IMR-90 (cell line): ENCODE results near the gene CDR2. TPM values are rescaled to one million over a fixed set of nuclear protein-coding genes. Genes with fewer than 3 reads are reported as not detected.
"Not testable (repeated sequence)": the region's sequence is repeated elsewhere in the genome, so short reads cannot be mapped to it uniquely, and the experiment has no call there.

Source experiments
- ATAC-seq: fragments of 200-7000 bp; cut with Tn5 transposase; 2 replicates; pipeline ENCODE4 v1.9.1; 2020; ENCODE audit warnings: low read depth, mild to moderate bottlenecking, moderate library complexity
- BruUV-seq: library from RNA; stranded (reverse); fragments of 400-500 nt; replicated peaks from 2 replicates; lab custom pipeline; 2021; lab: Mats Ljungman, UMichigan
- CTCF ChIA-PET: fragments of 300-600 bp; formaldehyde crosslinking; extraction: SDS; loops from one replicate; lab custom pipeline; 2021; ENCODE audit warnings: antibody characterized with exemption; lab: Yijun Ruan, JAX
- POLR2A ChIA-PET: fragments of 300-600 bp; sonication (Branson Sonifier 250); formaldehyde crosslinking; loops from one replicate; lab custom pipeline; 2022; ENCODE audit warnings: antibody characterized with exemption; ENCODE audit not compliant: unreplicated experiment; lab: Charles Lee
- DNase-seq: peaks from one replicate; pipeline ENCODE4 v3.0.0; 2013
- H2AFZ ChIP-seq: replicated peaks from 2 replicates; pipeline ENCODE3; 2013; ENCODE audit warnings: low read length, mild to moderate bottlenecking; ENCODE audit not compliant: poor library complexity
- H2AK5ac ChIP-seq: 2 replicates; pipeline ENCODE4 v1.6.1; 2013; ENCODE audit warnings: low read depth, low read length, inconsistent platforms
- H2AK9ac ChIP-seq: replicated peaks from 2 replicates; pipeline ENCODE3; 2013; ENCODE audit warnings: mild to moderate bottlenecking, low read depth, low read length, moderate library complexity; ENCODE audit not compliant: poor library complexity
- H2BK120ac ChIP-seq: 2 replicates; pipeline ENCODE4 v1.6.1; 2013; ENCODE audit warnings: low read depth, low read length, inconsistent platforms
- H2BK15ac ChIP-seq: 3 replicates; pipeline ENCODE4 v1.6.1; 2013; ENCODE audit warnings: low read depth, low read length, inconsistent platforms
- H2BK20ac ChIP-seq: 2 replicates; pipeline ENCODE4 v1.6.1; 2013; ENCODE audit warnings: low read depth, mild to moderate bottlenecking, inconsistent platforms, low read length, moderate library complexity
- H2BK5ac ChIP-seq: 2 replicates; pipeline ENCODE4 v1.6.1; 2013; ENCODE audit warnings: mild to moderate bottlenecking, low read depth, low read length, inconsistent platforms; ENCODE audit not compliant: poor library complexity, severe bottlenecking
- H3K14ac ChIP-seq: replicated peaks from 2 replicates; pipeline ENCODE4 v1.6.1; 2013; ENCODE audit warnings: low read depth, low read length, inconsistent platforms
- H3K18ac ChIP-seq: 2 replicates; pipeline ENCODE4 v1.6.1; 2013; ENCODE audit warnings: low read depth, low read length, control low read depth
- H3K23ac ChIP-seq: 2 replicates; pipeline ENCODE4 v1.6.1; 2013; ENCODE audit warnings: low read depth, low read length, inconsistent platforms
- H3K27ac ChIP-seq: 2 replicates; pipeline ENCODE4 v1.5.1; 2013; ENCODE audit warnings: mild to moderate bottlenecking, control low read depth, low read length; ENCODE audit not compliant: insufficient read depth
- H3K27me3 ChIP-seq: 2 replicates; pipeline ENCODE4 v1.6.1; 2013; ENCODE audit warnings: low read length; ENCODE audit not compliant: control insufficient read depth, insufficient read depth
- H3K36me3 ChIP-seq: 2 replicates; pipeline ENCODE4 v1.6.1; 2013; ENCODE audit warnings: low read length, mixed read lengths; ENCODE audit not compliant: control insufficient read depth, insufficient read depth
- H3K4ac ChIP-seq: 2 replicates; pipeline ENCODE4 v1.6.1; 2013; ENCODE audit warnings: low read depth, low read length, inconsistent platforms
- H3K4me1 ChIP-seq: 2 replicates; pipeline ENCODE4 v1.6.1; 2013; ENCODE audit warnings: low read length, mixed read lengths; ENCODE audit not compliant: control insufficient read depth, insufficient read depth
- H3K4me2 ChIP-seq: 2 replicates; pipeline ENCODE4 v1.6.1; 2013; ENCODE audit warnings: low read depth, mild to moderate bottlenecking, control low read depth, low read length, moderate library complexity
- H3K4me3 ChIP-seq: 2 replicates; pipeline ENCODE4 v1.5.1; 2013; ENCODE audit warnings: low read depth, mild to moderate bottlenecking, control low read depth, low read length, moderate library complexity; ENCODE audit not compliant: insufficient read depth
- H3K56ac ChIP-seq: 2 replicates; pipeline ENCODE4 v1.6.1; 2013; ENCODE audit warnings: low read length, inconsistent platforms; ENCODE audit not compliant: insufficient read depth; ENCODE audit errors: extremely low read depth
- H3K79me1 ChIP-seq, 2 experiments: 2 replicates each; pipeline ENCODE4 v1.6.1; 2013; ENCODE audit warnings: low read length in 2 of 2, inconsistent platforms in 1 of 2, low read depth in 1 of 2
- H3K9ac ChIP-seq: 2 replicates; pipeline ENCODE4 v1.6.1; 2013; ENCODE audit warnings: low read depth, low read length, control low read depth
- H3K9me1 ChIP-seq: 2 replicates; pipeline ENCODE4 v1.6.1; 2013; ENCODE audit warnings: low read length, inconsistent platforms; ENCODE audit not compliant: insufficient read depth
- H3K9me3 ChIP-seq: 2 replicates; pipeline ENCODE4 v1.6.1; 2013; ENCODE audit warnings: low read length; ENCODE audit not compliant: control insufficient read depth, insufficient read depth
- H4K20me1 ChIP-seq: 2 replicates; pipeline ENCODE4 v1.6.1; 2013; ENCODE audit warnings: low read length, inconsistent platforms; ENCODE audit not compliant: insufficient read depth
- H4K5ac ChIP-seq: 2 replicates; pipeline ENCODE4 v1.6.1; 2013; ENCODE audit warnings: mild to moderate bottlenecking, low read depth, low read length, control low read depth
- H4K8ac ChIP-seq, 2 experiments: 2 replicates each; pipeline ENCODE4 v1.6.1; 2013; ENCODE audit warnings: low read depth in 2 of 2, low read length in 2 of 2, control low read depth in 1 of 2, inconsistent platforms in 1 of 2
- H4K91ac ChIP-seq: 2 replicates; pipeline ENCODE4 v1.6.1; 2013; ENCODE audit warnings: low read depth, low read length, inconsistent platforms; ENCODE audit not compliant: insufficient read depth
- WGBS, 2 experiments: methylation state at CpG; one replicate each; pipeline versions ENCODE4 v1.1.5 to v1.1.7; 2013; ENCODE audit warnings: missing lambda C conversion rate in 2 of 2; ENCODE audit not compliant: insufficient read length in 1 of 2; ENCODE audit errors: extremely low coverage in 2 of 2; 5-methylcytosine and 5-hydroxymethylcytosine counted together
- dilution Hi-C: fragments of 300-500 bp; cut with HindIII; formaldehyde crosslinking; loops from one replicate; pipeline ENCODE4 v1.14.3; 2018; ENCODE audit warnings: low sequenced_read_pairs; ENCODE audit not compliant: unreplicated experiment
- in situ Hi-C: fragments of 300-500 bp; cut with MboI; formaldehyde crosslinking; loops from 3 replicates; pipeline ENCODE4 v1.14.3; 2019; ENCODE audit warnings: low sequenced_read_pairs, inconsistent platforms, mixed read lengths
- intact Hi-C: fragments of 100-400 bp; cut with micrococcal nuclease; formaldehyde crosslinking; loops from 2 replicates; pipeline ENCODE4 v1.10.0; 2022
- polyA plus RNA-seq, 3 experiments: library from polyadenylated mRNA; depleted of rRNA; stranded (reverse); fragments of >200 nt; gene quantifications; 2 replicates each; pipeline ENCODE4 v1.2.3, GENCODE V29; 2012; ENCODE audit warnings: low replicate concordance in 1 of 3
- total RNA-seq: library from RNA; depleted of rRNA; stranded (reverse); fragments of >200 nt; gene quantifications from 2 replicates; pipeline ENCODE4 v1.2.3, GENCODE V29; 2012
- TF ChIP-seq, protein P1 (sequence below): fragments of 150-350 bp; IDR thresholded peaks from 2 replicates; pipeline ENCODE4 v1.6.1; 2017; ENCODE audit warnings: mild to moderate bottlenecking, antibody characterized with exemption, low read length, low read depth

CDR2 gene
- total and polyA plus RNA-seq, 2 of the 4 experiments (the other 2 are of a cell fraction): 37.7 to 48.4 TPM

DNA sequence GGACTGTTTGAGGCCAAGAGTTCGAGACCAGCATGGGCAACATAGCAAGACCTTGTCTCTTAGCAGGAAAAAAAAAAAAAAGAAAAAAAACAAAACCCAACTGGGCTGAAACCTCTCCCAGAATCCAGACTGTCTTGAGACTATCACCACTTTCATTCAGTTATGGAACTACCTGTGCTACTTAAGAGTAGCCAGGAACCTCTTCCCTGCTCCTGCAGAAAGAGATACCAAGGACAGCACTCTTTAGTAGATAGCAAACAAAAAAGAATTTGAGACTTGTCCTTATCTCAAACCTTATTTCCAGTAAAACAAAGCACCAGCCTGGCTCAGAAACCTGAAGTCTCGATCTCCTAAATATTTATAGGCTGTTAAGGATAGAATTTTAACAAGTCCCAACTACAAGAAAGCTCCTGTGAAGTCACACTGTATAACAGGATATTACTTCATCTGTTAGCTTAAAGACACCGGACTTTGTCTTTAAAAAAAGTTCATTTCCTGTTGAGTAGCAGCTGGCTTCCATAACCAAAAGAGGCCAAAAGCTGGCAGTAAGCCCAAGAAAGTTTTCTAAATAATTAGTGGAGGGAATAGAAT lies 5.1 kb downstream of the CDR2 start:
- H3K14ac ChIP-seq: peak overlapping the region; percentile 80; the same call in 1 of the 2 replicates
- peak overlapping the region; percentile 79 for H3K18ac ChIP-seq
- ATAC-seq (no peak), DNase-seq (peak; percentile 79)
- intact Hi-C loops: no loop called here
- H3K27me3 ChIP-seq: no peaks in the 10 kb centered on the region
- peaks cover 88% of the 10 kb centered on the region for H4K20me1 ChIP-seq
- no peaks in the 10 kb centered on the region for H3K9me3 ChIP-seq
- peak overlapping the region; percentile 94 for H3K27ac ChIP-seq
- H3K4me3 ChIP-seq: no peak overlapping the region
- peak overlapping the region; percentile 67 for H3K4me2 ChIP-seq
- no peak overlapping the region for H2AK9ac ChIP-seq
- H3K9me1 ChIP-seq: peaks cover 14% of the 10 kb centered on the region
- H4K8ac ChIP-seq: peak overlapping the region; percentile 67 to 72; a peak in 3 of 4 replicates
- TF ChIP-seq, protein P1, sequence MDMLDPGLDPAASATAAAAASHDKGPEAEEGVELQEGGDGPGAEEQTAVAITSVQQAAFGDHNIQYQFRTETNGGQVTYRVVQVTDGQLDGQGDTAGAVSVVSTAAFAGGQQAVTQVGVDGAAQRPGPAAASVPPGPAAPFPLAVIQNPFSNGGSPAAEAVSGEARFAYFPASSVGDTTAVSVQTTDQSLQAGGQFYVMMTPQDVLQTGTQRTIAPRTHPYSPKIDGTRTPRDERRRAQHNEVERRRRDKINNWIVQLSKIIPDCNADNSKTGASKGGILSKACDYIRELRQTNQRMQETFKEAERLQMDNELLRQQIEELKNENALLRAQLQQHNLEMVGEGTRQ: no peak
- H2BK20ac ChIP-seq: peak overlapping the region; percentile 77; the same call in 1 of the 2 replicates
- WGBS, 2 experiments: no CpG with 5 or more reads among the region's 3 CpGs
- in situ Hi-C loops: no loop called here
- peak overlapping the region; percentile 36; the same call in 1 of the 2 replicates for H4K5ac ChIP-seq
- H2BK120ac ChIP-seq: peak overlapping the region; percentile 58; the same call in 1 of the 2 replicates
- ChIA-PET CTCF (interaction anchor here (1.0 kb wide), 1 partner anchor 22 kb away, joined by 3 read pairs; no protein-coding TSS in a partner anchor), POLR2A (interaction anchor here (0.6 kb wide), 1 partner anchor 14 kb away, joined by 3 read pairs; no protein-coding TSS in a partner anchor)
- no peak overlapping the region for H3K9ac ChIP-seq
- H3K4me1 ChIP-seq: peaks cover 20% of the 10 kb centered on the region
- H2AFZ ChIP-seq: no peak overlapping the region
- peak overlapping the region; percentile 76 for H2AK5ac ChIP-seq
- 0 out of 2 replicates have a peak overlapping the region, but pooled peaks have one; percentile 59 for H3K56ac ChIP-seq
- dilution Hi-C loops: no loop called here
- no TSS peak for BruUV-seq
- H3K79me1 ChIP-seq: peaks cover 9 to 61% of the 10 kb centered on the region in 2 experiments; a peak in 3 of 4 replicates
- H3K36me3 ChIP-seq: peaks cover 25% of the 10 kb centered on the region
- H2BK5ac ChIP-seq: peak overlapping the region; percentile 91
- peak overlapping the region; percentile 23; the same call in 2 of the 3 replicates for H2BK15ac ChIP-seq
- peak overlapping the region; percentile 40; the same call in 1 of the 2 replicates for H3K4ac ChIP-seq
- H3K23ac ChIP-seq: peak overlapping the region; percentile 9; the same call in 1 of the 2 replicates
- no peak overlapping the region for H4K91ac ChIP-seq

DNA sequence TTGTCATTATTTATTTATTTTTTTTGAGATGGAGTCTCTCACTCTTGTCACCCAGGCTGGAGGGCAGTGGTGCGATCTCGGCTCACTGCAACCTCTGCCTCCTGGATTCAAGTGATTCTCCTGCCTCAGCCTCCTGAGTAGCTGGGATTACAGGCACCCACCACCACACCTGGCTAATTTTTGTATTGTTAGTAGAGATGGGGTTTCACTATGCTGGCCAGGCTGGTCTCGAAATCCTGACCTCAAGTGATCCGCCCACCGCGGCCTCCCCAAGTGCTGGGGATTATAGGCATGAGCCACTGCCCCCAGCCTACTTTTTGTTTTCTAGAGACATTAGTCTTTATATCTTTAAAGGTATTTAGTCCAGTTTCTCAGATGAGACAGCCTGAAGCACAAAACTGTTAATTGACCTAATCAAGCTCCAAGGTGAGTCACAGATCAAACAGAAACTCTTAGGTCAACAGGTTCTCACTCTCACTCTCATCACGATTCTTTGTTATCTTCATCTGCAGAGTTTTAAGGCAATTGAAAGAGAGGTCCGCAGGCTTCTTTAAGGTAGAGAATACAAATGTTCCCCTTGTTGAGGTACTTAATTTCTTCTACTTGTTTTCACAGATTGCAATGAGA lies 6.1 kb downstream of the CDR2 start:
- peaks cover 93% of the 10 kb centered on the region for H4K20me1 ChIP-seq
- H3K27ac ChIP-seq: peak overlapping the region; percentile 7; the same call in 1 of the 2 replicates

More for the DNA sequence above, 6.1 kb downstream of the CDR2 start:
- intact Hi-C loops, H3K18ac ChIP-seq, H2BK120ac ChIP-seq, DNase-seq, in situ Hi-C loops, ATAC-seq, H4K5ac ChIP-seq, H3K4me3 ChIP-seq, H2AK5ac ChIP-seq, H2AK9ac ChIP-seq, H2BK20ac ChIP-seq, H3K4me2 ChIP-seq, POLR2A ChIA-PET, H3K4ac ChIP-seq, H3K9ac ChIP-seq, H4K91ac ChIP-seq, BruUV-seq, H3K9me3 ChIP-seq, H3K27me3 ChIP-seq, H3K14ac ChIP-seq, H2AFZ ChIP-seq, dilution Hi-C loops, H3K23ac ChIP-seq, H3K56ac ChIP-seq, CTCF ChIA-PET: not testable (repeated sequence)
- Histone ChIP-seq H3K79me1 (peaks cover 16 to 69% of the 10 kb centered on the region in 2 experiments), H3K36me3 (peaks cover 30% of the 10 kb centered on the region), H2BK5ac (peak overlapping the region; percentile 91), H4K8ac (peak overlapping the region; percentile 47 to 72; a peak in 1 of 4 replicates), H3K4me1 (peaks cover 20% of the 10 kb centered on the region), H3K9me1 (peaks cover 14% of the 10 kb centered on the region), H2BK15ac (peak overlapping the region; percentile 23; the same call in 1 of the 3 replicates)
- no CpG with 5 or more reads among the region's 8 CpGs for WGBS, 2 experiments
